T-cell (primary cell): ENCODE data around the gene GHRH. TPM values are rescaled to one million over a fixed set of nuclear protein-coding genes. Genes with fewer than 3 reads are reported as not detected.

Experiments used
- ATAC-seq, 4 experiments: fragments of 200-7000 bp in 3 of 4; fragments of 150-1000 bp in 1 of 4; cut with Tn5 transposase; replicated peaks in 1 of 4; 1 replicate in 3 of 4; 2 replicates in 1 of 4; pipeline ENCODE4 v1.10.0; 2021; ENCODE audit warnings: moderate library complexity in 3 of 4, mild to moderate bottlenecking in 2 of 4, moderate number of reproducible peaks in 1 of 4
- CTCF ChIA-PET, 2 donors: fragments of 300-600 bp; sonication (Branson Sonifier 250); formaldehyde crosslinking; loops; one replicate each; lab custom pipeline; 2022; ENCODE audit warnings: antibody characterized with exemption in 2 of 2; lab: Charles Lee
- POLR2A ChIA-PET, 2 donors: fragments of 300-600 bp; sonication (Branson Sonifier 250); formaldehyde crosslinking; loops; one replicate each; lab custom pipeline; 2022; ENCODE audit warnings: antibody characterized with exemption in 2 of 2; lab: Charles Lee
- DNase-seq, 35 experiments: peaks; one replicate each; pipeline versions ENCODE4 v3.0.0 to v3.0.0-alpha.2; 2013 to 2023
- H3K27ac ChIP-seq: one replicate; pipeline ENCODE4 v1.5.1; 2013; ENCODE audit warnings: low read length
- H3K27me3 ChIP-seq, 2 experiments: replicated peaks in 1 of 2; 1 replicate in 1 of 2; 2 replicates in 1 of 2; pipeline versions ENCODE4 v1.6.1 to v1.7.0; 2013; ENCODE audit warnings: low read length in 1 of 2, mixed read lengths in 1 of 2; ENCODE audit not compliant: control insufficient read depth in 2 of 2, insufficient read depth in 2 of 2; ENCODE audit errors: extremely low read depth in 1 of 2
- H3K36me3 ChIP-seq, 2 donors: 1 replicate in 1 of 2; 2 replicates in 1 of 2; pipeline versions ENCODE4 v1.6.1 to v1.7.0; 2013; ENCODE audit warnings: low read length in 1 of 2; ENCODE audit not compliant: control insufficient read depth in 2 of 2, insufficient read depth in 1 of 2; ENCODE audit errors: extremely low read depth in 1 of 2
- H3K4me1 ChIP-seq, 2 experiments: 1 replicate in 1 of 2; 2 replicates in 1 of 2; pipeline versions ENCODE4 v1.6.1 to v1.7.0; 2013; ENCODE audit warnings: low read length in 2 of 2, mixed read lengths in 1 of 2; ENCODE audit not compliant: insufficient read depth in 2 of 2, control insufficient read depth in 1 of 2; ENCODE audit errors: extremely low read depth in 1 of 2
- H3K4me3 ChIP-seq, 2 donors: 1 replicate in 1 of 2; 2 replicates in 1 of 2; pipeline versions ENCODE4 v1.5.1 to v1.7.0; 2013; ENCODE audit warnings: mild to moderate bottlenecking in 2 of 2, low read length in 1 of 2, moderate library complexity in 1 of 2; ENCODE audit not compliant: control insufficient read depth in 1 of 2; ENCODE audit errors: extremely low read depth in 1 of 2
- H3K9me3 ChIP-seq: 2 replicates; pipeline ENCODE4 v1.7.0; 2013
- H3K27ac Mint-ChIP-seq, 2 donors: one replicate each; pipeline ENCODE4 v1.8.0; 2020 to 2021; ENCODE audit warnings: mild to moderate bottlenecking in 2 of 2, mixed read lengths in 2 of 2
- H3K27me3 Mint-ChIP-seq, 2 donors: one replicate each; pipeline ENCODE4 v1.8.0; 2021 to 2022; ENCODE audit warnings: mixed read lengths in 2 of 2
- H3K36me3 Mint-ChIP-seq: one replicate; pipeline ENCODE4 v1.8.0; 2021; ENCODE audit warnings: mixed read lengths
- H3K4me1 Mint-ChIP-seq, 3 donors: one replicate each; pipeline ENCODE4 v1.8.0; 2020 to 2022; ENCODE audit warnings: mixed read lengths in 3 of 3, mild to moderate bottlenecking in 1 of 3
- H3K4me3 Mint-ChIP-seq, 3 donors: one replicate each; pipeline ENCODE4 v1.8.0; 2020 to 2022; ENCODE audit warnings: mild to moderate bottlenecking in 3 of 3, mixed read lengths in 3 of 3, moderate library complexity in 3 of 3
- H3K9me3 Mint-ChIP-seq, 3 donors: one replicate each; pipeline ENCODE4 v1.8.0; 2020 to 2022; ENCODE audit warnings: mixed read lengths in 3 of 3
- WGBS: methylation state at CpG from one replicate; pipeline ENCODE4 v1.1.5; 2013; ENCODE audit warnings: missing lambda C conversion rate; ENCODE audit not compliant: insufficient coverage; 5-methylcytosine and 5-hydroxymethylcytosine counted together
- total RNA-seq, 35 experiments: library from RNA in 6 of 35; stranded (reverse) in 6 of 35; fragments of 120-200 nt in 1 of 35; gene quantifications; one replicate each; pipeline versions ENCODE4 v1.2.1 to v1.2.4 and lab custom pipeline; 2013 to 2026

Gene GHRH
- total RNA-seq, 5 donors from 2014 or later (not counting 1 experiment from before 2014, with no cell fraction given), result not detected

DNA sequence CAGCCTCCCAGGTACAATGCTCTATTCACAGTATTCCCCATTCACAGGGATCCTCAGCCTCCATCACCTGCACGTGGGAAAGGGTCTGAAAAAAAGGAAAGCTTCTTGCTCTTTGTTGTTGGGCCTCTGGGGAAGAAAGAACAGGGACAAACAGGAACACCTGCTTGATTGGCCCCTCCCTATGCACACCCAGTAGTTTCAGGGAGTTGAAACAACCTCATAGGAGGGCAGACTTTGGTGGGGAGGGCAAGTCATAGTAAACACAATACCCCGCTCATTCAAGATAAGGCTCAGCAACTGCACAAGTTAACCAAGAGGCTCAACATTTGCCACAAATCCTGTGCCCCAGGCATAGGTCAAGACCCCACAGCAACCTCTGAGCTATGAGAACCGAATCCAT lies 1.7 kb downstream of the GHRH start:
- no peaks in the 10 kb centered on the region for H3K4me1 ChIP-seq
- Mint-ChIP-seq H3K4me3 (no peak overlapping the region), H3K9me3 (no peaks in the 10 kb centered on the region), H3K27me3 (peaks cover 18 to 20% of the 10 kb centered on the region in 2 donors), H3K27ac (no peak overlapping the region), H3K4me1 (no peaks in the 10 kb centered on the region), H3K36me3 (no peaks in the 10 kb centered on the region)
- H3K9me3 ChIP-seq, result no peaks in the 10 kb centered on the region
- ATAC-seq (no peak), DNase-seq (no peak)
- no peak overlapping the region for H3K27ac ChIP-seq
- no peak overlapping the region for H3K4me3 ChIP-seq
- H3K27me3 ChIP-seq, result peaks cover 0 to 26% of the 10 kb centered on the region in 2 experiments
- CTCF ChIA-PET, result interaction anchor here in 1 of 2 donors (1.3 kb wide), 1 partner anchor 62 kb away, joined by 4 read pairs; no protein-coding TSS in a partner anchor
- POLR2A ChIA-PET, result interaction anchor here in 1 of 2 donors (0.6 kb wide), 1 partner anchor 29 kb away, joined by 4 read pairs; no protein-coding TSS in a partner anchor
- H3K36me3 ChIP-seq, result no peaks in the 10 kb centered on the region
- WGBS, result no CpG with 5 or more reads among the region's 3 CpGs

DNA sequence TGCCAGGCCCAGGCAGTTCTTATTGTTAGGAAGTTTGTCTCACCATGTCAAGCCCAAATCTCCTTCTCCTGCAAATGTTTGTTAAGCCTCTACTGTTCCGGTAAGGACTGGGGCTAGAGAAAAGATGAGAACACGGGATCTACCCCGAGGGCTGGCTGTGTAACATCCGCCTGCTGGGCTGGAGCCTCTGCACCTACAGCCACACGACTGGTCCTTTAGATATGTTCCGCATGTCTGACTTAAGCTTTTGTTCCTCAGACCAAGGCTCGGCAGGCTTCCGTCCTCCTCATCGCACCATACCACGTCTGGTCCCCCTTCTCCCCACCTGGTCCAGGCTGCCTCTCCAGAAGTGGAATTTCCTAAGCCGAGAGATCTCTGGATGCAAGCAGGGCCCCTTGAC lies 2.6 kb downstream of the GHRH start:
- ATAC-seq, result no peak
- POLR2A ChIA-PET, result no interaction called here
- Histone ChIP-seq H3K9me3 (no peaks in the 10 kb centered on the region), H3K4me1 (no peaks in the 10 kb centered on the region), H3K36me3 (no peaks in the 10 kb centered on the region), H3K27me3 (peaks cover 0 to 26% of the 10 kb centered on the region in 2 experiments), H3K27ac (no peak overlapping the region), H3K4me3 (no peak overlapping the region)
- CTCF ChIA-PET, result no interaction called here
- Mint-ChIP-seq H3K27ac (no peak overlapping the region), H3K4me1 (no peaks in the 10 kb centered on the region), H3K9me3 (peaks cover 0 to 5% (median 0%) of the 10 kb centered on the region in 3 donors), H3K27me3 (peaks cover 20 to 23% of the 10 kb centered on the region in 2 donors), H3K4me3 (no peak overlapping the region), H3K36me3 (no peaks in the 10 kb centered on the region)
- WGBS, result 81% methylated on average over 11 of the region's 11 CpGs
- no peak for DNase-seq

DNA sequence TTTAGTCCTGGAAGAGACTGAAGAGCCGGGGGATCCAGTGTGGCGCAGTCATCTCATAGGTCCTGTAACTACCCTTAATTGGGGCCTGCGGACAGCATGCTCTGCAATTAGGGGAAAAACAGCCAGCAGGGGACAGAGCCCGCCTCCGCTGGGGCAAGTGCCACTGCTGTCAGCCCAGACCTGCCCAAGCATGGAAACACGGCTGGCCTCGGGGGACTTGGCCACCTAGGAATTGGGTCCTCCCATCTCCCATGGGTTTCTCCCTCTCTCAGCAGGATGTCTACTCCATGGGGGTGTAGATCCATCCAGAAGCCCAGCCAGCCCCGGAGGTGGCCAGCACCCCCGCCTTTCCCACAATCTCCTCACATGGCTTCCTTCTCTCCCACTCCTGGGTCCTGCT lies 3.6 kb downstream of the GHRH start:
- no peak overlapping the region for H3K4me3 Mint-ChIP-seq
- CTCF ChIA-PET, result no interaction called here

DNA sequence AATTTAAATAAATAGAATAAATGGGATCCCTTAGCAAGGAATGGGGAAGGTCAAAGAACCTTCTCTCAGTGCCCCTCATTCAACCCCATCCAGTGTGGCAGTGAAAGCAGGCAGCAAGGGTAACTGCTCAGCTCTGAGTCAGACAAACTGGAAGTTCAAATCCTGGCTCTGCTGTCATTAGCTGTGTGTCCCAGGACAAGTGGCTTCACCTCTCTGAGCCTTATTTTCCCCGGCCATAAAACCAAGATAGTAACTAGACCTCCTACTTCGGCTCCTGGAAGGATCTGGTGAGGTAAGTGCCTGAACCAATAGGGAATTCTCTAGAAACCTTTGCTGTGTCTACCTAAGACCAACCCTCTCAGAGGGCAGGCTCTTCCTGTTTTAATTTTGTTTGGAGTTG lies 4.1 kb downstream of the GHRH start:
- Histone ChIP-seq H3K9me3 (no peaks in the 10 kb centered on the region), H3K36me3 (no peaks in the 10 kb centered on the region), H3K4me1 (no peaks in the 10 kb centered on the region), H3K27me3 (peaks cover 0 to 28% of the 10 kb centered on the region in 2 experiments), H3K27ac (no peak overlapping the region), H3K4me3 (no peak overlapping the region)
- ChIA-PET CTCF (no interaction called here), POLR2A (no interaction called here)
- no peak for DNase-seq
- Mint-ChIP-seq H3K27me3 (peaks cover 18 to 22% of the 10 kb centered on the region in 2 donors), H3K27ac (no peak overlapping the region), H3K9me3 (peaks cover 0 to 5% (median 0%) of the 10 kb centered on the region in 3 donors), H3K4me1 (no peaks in the 10 kb centered on the region), H3K36me3 (no peaks in the 10 kb centered on the region), H3K4me3 (no peak overlapping the region)
- no CpG with 5 or more reads among the region's 2 CpGs for WGBS
- no peak for ATAC-seq

More for the DNA sequence above, 3.6 kb downstream of the GHRH start:
- H3K9me3 Mint-ChIP-seq, result peaks cover 0 to 5% (median 0%) of the 10 kb centered on the region in 3 donors
- peaks cover 0 to 30% of the 10 kb centered on the region in 2 experiments for H3K27me3 ChIP-seq
- H3K9me3 ChIP-seq, result no peaks in the 10 kb centered on the region
- peaks cover 20 to 23% of the 10 kb centered on the region in 2 donors for H3K27me3 Mint-ChIP-seq
- H3K36me3 ChIP-seq, result no peaks in the 10 kb centered on the region
- WGBS, result 90% methylated on average over 9 of the region's 9 CpGs
- POLR2A ChIA-PET, result no interaction called here
- H3K4me3 ChIP-seq, result no peak overlapping the region
- no peak for ATAC-seq
- no peaks in the 10 kb centered on the region for H3K36me3 Mint-ChIP-seq
- H3K4me1 ChIP-seq, result no peaks in the 10 kb centered on the region
- no peaks in the 10 kb centered on the region for H3K4me1 Mint-ChIP-seq
- H3K27ac Mint-ChIP-seq, result no peak overlapping the region
- no peak for DNase-seq
- H3K27ac ChIP-seq, result no peak overlapping the region

DNA sequence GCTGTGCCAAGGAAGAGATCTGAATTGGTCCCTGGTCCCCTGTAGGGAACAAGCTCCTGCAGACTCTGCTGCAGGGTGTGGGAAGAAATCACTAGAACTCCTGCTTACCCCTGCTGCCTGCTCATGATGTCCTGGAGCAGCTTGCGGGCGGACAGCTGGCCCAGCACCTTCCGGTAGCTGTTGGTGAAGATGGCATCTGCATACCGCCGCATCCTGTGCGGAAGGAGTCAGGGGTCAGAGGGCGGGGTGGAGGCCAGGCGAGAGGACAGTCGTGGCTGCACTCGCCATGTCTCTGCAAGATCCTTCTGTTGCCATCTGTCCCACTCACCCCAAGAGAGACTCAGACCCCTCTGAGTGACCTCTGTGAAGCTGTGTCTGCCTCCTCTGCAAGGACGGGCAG lies 5.3 kb downstream of the GHRH start:
- Histone ChIP-seq H3K27ac (no peak overlapping the region), H3K27me3 (peaks cover 0 to 20% of the 10 kb centered on the region in 2 experiments), H3K36me3 (no peaks in the 10 kb centered on the region), H3K4me1 (no peaks in the 10 kb centered on the region), H3K9me3 (no peaks in the 10 kb centered on the region), H3K4me3 (no peak overlapping the region)
- WGBS, result 97% methylated on average over 9 of the region's 11 CpGs
- no peak overlapping the region for H3K4me3 Mint-ChIP-seq
- POLR2A ChIA-PET, result no interaction called here
- no peak for DNase-seq
- ATAC-seq, result no peak
- H3K36me3 Mint-ChIP-seq, result no peaks in the 10 kb centered on the region
- H3K9me3 Mint-ChIP-seq, result peaks cover 0 to 5% (median 0%) of the 10 kb centered on the region in 3 donors
- H3K4me1 Mint-ChIP-seq, result no peaks in the 10 kb centered on the region
- no peak overlapping the region for H3K27ac Mint-ChIP-seq
- peaks cover 13 to 19% of the 10 kb centered on the region in 2 donors for H3K27me3 Mint-ChIP-seq
- CTCF ChIA-PET, result no interaction called here

DNA sequence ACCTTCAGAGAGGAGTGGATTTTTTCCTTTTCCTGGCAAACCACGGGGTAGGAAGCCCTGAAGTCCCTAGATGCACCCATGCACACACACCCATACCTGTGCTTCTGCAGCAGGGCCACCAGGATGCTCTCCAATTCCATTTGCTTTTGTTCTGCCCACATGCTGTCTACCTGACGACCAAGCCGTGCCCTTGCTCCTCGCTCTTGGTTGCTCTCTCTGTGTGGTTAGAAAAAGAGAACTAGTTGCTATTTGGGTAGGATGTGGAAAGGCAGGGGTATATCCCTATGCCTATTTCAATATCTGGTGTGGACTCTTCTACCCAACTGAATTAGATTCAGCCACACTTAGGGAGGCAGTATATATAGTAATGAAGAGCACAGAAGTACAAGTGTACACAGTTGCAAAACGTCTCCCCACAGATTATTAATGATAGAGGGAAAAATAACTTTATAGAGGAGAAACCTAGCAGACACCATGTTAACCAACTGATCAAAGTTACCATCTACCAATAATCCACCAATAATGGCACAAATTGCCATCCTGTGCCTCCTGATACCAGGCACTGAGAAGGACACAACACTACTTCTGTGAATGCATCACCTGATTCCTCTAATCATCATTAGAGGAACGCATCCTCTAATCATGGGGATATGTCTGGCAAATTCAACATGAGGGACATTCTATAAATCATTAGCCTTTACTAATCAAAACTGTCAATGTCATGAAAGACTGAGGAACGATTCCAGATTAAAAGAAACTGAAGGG lies 7.3 kb downstream of the GHRH start:
- ChIA-PET POLR2A (no interaction called here), CTCF (no interaction called here)
- no peak overlapping the region for H3K4me3 ChIP-seq
- H3K27ac ChIP-seq, result no peak overlapping the region
- peaks cover 0 to 5% (median 0%) of the 10 kb centered on the region in 3 donors for H3K9me3 Mint-ChIP-seq
- no peaks in the 10 kb centered on the region for H3K4me1 Mint-ChIP-seq
- 86% methylated on average over 1 of the region's 7 CpGs for WGBS
- H3K27me3 ChIP-seq, result peaks cover 0 to 18% of the 10 kb centered on the region in 2 experiments
- ATAC-seq (no peak), DNase-seq (no peak)
- H3K4me3 Mint-ChIP-seq, result no peak overlapping the region
- no peaks in the 10 kb centered on the region for H3K9me3 ChIP-seq
- peaks cover 8% of the 10 kb centered on the region in 2 donors for H3K27me3 Mint-ChIP-seq
- no peaks in the 10 kb centered on the region for H3K36me3 ChIP-seq
- H3K27ac Mint-ChIP-seq, result no peak overlapping the region
- H3K4me1 ChIP-seq, result no peaks in the 10 kb centered on the region
- no peaks in the 10 kb centered on the region for H3K36me3 Mint-ChIP-seq
